Peyer's patch (tissue), 4 donors: ENCODE results near the gene KDR. TPM values are rescaled to one million over a fixed set of nuclear protein-coding genes. Genes with fewer than 3 reads are reported as not detected.
A peak's percentile ranks its signal among the peaks of the same experiment; 100 is the strongest.

Experiments used
- DNase-seq, 3 donors: peaks; one replicate each; pipeline ENCODE4 v3.0.0-alpha.2; 2017 to 2019
- H3K27ac ChIP-seq, 4 donors: fragments of 200-600 bp; sonication (generic); one replicate each; pipeline ENCODE4 v1.5.1; 2016 to 2019
- H3K27me3 ChIP-seq, 2 donors: fragments of 200-600 bp; sonication (generic); one replicate each; pipeline ENCODE4 v1.5.1; 2019
- H3K36me3 ChIP-seq, 3 donors: fragments of 200-600 bp; sonication (generic); one replicate each; pipeline ENCODE4 v1.5.1; 2016 to 2019
- H3K4me1 ChIP-seq, 4 donors: fragments of 200-600 bp; sonication (generic); one replicate each; pipeline ENCODE4 v1.5.1; 2016 to 2019
- H3K4me3 ChIP-seq, 4 donors: fragments of 200-600 bp; sonication (generic); 1 replicate in 3 of 4; 2 replicates in 1 of 4; pipeline ENCODE4 v1.5.1; 2016 to 2019; ENCODE audit warnings: mild to moderate bottlenecking in 1 of 4
- H3K9me3 ChIP-seq, 4 donors: fragments of 200-600 bp; sonication (generic); one replicate each; pipeline ENCODE4 v1.5.1; 2016 to 2019; ENCODE audit warnings: mild to moderate bottlenecking in 1 of 4
- POLR2A ChIP-seq, 2 donors: fragments of 450-650 bp; IDR thresholded peaks; one replicate each; pipeline ENCODE4 v1.5.1; 2017; ENCODE audit warnings: antibody characterized with exemption in 2 of 2, mild to moderate bottlenecking in 2 of 2, moderate library complexity in 2 of 2
- total RNA-seq, 4 donors: library from RNA; depleted of rRNA; stranded (reverse); fragments of >200 nt; gene quantifications; one replicate each; pipeline ENCODE4 v1.1.0, GENCODE V29; 2016
- TF ChIP-seq, protein P1 (sequence below), 6 experiments: fragments of 450-650 bp in 4 of 6; fragments of 200-600 bp in 2 of 6; sonication (generic) in 1 of 6; IDR thresholded peaks; one replicate each; pipeline ENCODE4 v1.5.1; 2017 to 2019; ENCODE audit warnings: antibody characterized with exemption in 6 of 6, mild to moderate bottlenecking in 3 of 6, moderate library complexity in 1 of 6

Gene KDR
- total RNA-seq, 4 donors from 2014 or later, result 5.2 to 24.8 (median 6.2) TPM

DNA sequence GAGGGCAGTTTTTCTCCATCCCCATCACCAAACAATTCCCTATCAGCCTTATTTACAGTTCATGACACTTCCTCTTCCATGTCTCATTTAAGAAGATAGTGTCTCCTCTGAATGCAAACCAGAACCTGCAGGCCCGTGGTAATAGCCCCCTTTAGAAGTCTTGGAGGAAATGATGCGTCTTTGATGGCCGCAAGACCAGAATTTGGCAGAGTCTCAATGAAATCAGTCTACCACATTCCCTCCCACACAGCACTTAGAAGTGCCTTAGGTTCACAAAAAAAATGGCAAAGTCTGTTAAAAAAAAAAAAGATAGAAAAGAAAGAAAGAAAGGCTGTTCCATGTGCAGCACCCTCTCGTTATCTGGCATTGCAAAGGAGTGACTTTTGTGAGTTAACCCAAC, 2.1 kb upstream of the KDR start:
- H3K4me3 ChIP-seq, result no peak overlapping the region
- H3K27ac ChIP-seq, result no peak overlapping the region
- no peaks in the 10 kb centered on the region for H3K36me3 ChIP-seq
- H3K9me3 ChIP-seq, result no peaks in the 10 kb centered on the region
- TF ChIP-seq POLR2A (IDR thresholded peaks at IDR 0.05), result no peak
- TF ChIP-seq, protein P1, sequence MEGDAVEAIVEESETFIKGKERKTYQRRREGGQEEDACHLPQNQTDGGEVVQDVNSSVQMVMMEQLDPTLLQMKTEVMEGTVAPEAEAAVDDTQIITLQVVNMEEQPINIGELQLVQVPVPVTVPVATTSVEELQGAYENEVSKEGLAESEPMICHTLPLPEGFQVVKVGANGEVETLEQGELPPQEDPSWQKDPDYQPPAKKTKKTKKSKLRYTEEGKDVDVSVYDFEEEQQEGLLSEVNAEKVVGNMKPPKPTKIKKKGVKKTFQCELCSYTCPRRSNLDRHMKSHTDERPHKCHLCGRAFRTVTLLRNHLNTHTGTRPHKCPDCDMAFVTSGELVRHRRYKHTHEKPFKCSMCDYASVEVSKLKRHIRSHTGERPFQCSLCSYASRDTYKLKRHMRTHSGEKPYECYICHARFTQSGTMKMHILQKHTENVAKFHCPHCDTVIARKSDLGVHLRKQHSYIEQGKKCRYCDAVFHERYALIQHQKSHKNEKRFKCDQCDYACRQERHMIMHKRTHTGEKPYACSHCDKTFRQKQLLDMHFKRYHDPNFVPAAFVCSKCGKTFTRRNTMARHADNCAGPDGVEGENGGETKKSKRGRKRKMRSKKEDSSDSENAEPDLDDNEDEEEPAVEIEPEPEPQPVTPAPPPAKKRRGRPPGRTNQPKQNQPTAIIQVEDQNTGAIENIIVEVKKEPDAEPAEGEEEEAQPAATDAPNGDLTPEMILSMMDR (IDR thresholded peaks at IDR 0.05), result no peak
- DNase-seq, result no peak
- H3K27me3 ChIP-seq, result no peaks in the 10 kb centered on the region
- no peaks in the 10 kb centered on the region for H3K4me1 ChIP-seq

DNA sequence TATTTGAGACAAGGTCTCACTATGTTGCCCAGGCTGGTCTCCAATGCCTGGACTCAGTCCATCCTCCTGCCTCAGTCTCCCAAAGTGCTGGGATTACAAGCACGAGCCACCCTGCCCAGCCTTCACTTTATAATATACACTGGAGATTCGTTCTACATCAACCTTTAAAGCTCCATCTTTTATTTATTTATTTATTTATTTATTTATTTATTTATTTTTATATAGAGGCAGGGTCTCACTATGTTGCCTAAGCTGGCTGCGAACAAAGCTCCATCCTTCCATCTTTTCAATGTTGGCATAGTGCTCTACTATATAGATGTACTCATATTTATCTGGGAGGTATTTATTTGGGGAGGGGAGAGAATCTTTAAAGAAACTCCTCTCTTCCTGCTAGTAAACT, 1.7 kb upstream of the KDR start:
- TF ChIP-seq POLR2A (IDR thresholded peaks at IDR 0.05), result no peak
- TF ChIP-seq, protein P1 (IDR thresholded peaks at IDR 0.05), result no peak
- no peaks in the 10 kb centered on the region for H3K4me1 ChIP-seq
- H3K9me3 ChIP-seq, result no peaks in the 10 kb centered on the region
- no peak for DNase-seq
- no peak overlapping the region for H3K4me3 ChIP-seq
- no peak overlapping the region for H3K27ac ChIP-seq
- H3K27me3 ChIP-seq, result no peaks in the 10 kb centered on the region
- no peaks in the 10 kb centered on the region for H3K36me3 ChIP-seq

DNA sequence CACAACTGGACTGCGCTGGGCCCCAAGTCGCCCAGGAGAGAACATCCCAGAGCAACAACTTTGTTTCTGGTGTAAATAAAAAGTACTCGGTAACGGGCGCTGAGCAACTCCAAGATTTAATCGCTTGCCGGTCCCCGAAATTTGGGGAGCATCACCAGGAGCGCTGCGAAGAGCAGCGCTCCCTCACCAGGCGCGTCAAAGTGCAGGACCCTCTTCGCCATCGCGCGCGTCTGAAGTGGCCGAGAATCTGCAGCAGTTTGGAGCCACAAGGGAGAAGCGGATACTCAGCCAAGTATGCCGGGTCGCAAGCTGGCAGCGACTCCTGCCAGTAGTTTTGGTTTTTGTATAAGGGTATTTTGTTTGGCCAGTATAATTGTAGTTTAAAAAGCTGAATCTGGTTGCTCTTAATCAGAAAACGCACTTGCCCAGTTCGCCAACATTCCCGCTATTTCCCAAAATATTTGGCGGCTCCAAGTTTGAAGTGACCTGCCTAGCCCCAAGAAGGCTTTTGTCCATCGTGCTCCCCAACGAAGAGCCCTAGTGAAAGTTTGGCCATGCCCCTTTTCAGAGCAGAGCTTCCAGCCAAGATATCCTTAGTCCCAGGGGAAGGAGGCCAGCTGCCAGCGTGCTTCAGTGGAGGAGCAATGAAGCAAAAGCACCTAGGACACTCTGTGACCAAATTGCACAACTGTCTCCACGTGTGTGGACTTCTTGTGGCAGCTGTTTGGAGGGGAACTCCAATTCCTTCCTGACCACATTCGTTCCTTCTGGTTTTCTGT, 557 bp upstream of the KDR start:
- no peaks in the 10 kb centered on the region for H3K27me3 ChIP-seq
- no peak for DNase-seq
- H3K9me3 ChIP-seq, result no peaks in the 10 kb centered on the region
- H3K36me3 ChIP-seq, result no peaks in the 10 kb centered on the region
- TF ChIP-seq, protein P1 (IDR thresholded peaks at IDR 0.05), result no peak
- no peak for TF ChIP-seq POLR2A (IDR thresholded peaks at IDR 0.05)
- H3K27ac ChIP-seq, result peak overlapping the region in 1 of 4 donors; percentile 8
- H3K4me1 ChIP-seq, result no peaks in the 10 kb centered on the region
- peak overlapping the region in 3 of 4 donors; percentile 14 to 46 (median 36) for H3K4me3 ChIP-seq

DNA sequence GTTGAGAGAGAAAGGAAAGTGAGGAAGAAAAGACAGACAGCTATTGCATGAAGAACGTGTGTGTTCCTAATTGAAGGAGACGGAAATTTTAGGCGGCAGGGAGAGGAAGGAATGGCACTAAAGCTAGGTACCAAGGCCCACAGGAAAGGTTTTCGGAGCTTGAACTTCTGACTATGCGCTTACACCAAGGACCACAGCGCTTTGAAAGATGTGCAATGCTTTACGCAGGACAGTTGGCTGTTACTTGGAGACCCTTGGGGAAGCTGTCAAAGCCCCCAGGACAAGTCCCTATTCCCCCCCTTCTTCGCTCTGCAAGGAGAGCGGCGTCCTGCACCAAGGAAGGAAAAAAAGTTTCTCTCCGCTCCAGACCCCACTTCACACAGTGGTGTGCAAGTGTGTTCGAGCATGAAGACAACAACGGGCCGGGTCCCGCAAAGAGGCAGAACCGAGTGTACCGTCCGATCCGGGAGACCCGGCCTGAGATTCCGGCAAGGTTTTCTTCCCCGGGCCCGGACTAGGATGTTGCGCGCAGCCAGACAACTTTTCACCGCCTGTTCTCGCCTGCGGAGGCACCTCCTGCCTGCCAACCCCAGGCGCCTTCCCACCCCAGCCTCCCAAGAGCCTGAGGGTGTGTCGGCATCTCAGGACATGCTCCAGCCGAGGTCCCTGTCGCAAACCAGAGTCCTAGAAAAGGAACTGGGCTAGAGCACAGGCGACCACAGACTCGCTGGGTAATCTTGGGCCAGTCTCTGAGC, 896 bp downstream of the KDR start:
- peak overlapping the region in 3 of 4 donors; percentile 14 to 46 (median 36) for H3K4me3 ChIP-seq
- H3K27ac ChIP-seq, result peak overlapping the region in 2 of 4 donors; percentile 19 to 26

DNA sequence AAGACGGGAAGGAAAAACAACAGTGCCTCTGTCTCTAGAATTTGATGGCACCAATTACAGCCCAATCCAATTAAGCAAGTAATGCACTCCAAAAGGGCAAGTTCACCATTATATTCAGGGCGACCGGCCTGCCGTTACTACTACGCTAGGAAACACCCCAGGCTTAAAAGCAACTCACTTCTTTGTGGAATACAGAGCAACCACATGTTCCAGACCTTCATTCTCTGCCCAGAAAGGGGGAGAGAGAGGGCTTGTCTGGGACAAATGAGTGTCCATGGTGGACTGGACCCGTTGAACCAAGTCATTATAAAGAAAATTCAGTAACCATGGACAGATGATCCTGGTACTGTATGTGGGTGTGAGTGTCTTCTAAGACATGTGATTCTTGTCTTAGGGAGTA, 1.6 kb downstream of the KDR start:
- DNase-seq, result no peak
- peak overlapping the region in 2 of 4 donors; percentile 36 to 46 for H3K4me3 ChIP-seq
- H3K4me1 ChIP-seq, result no peaks in the 10 kb centered on the region
- H3K36me3 ChIP-seq, result no peaks in the 10 kb centered on the region
- TF ChIP-seq, protein P1 (IDR thresholded peaks at IDR 0.05), result no peak
- TF ChIP-seq POLR2A (IDR thresholded peaks at IDR 0.05), result no peak
- H3K27ac ChIP-seq, result no peak overlapping the region
- no peaks in the 10 kb centered on the region for H3K9me3 ChIP-seq
- no peaks in the 10 kb centered on the region for H3K27me3 ChIP-seq

More for the DNA sequence above, 896 bp downstream of the KDR start:
- DNase-seq, result peak in 1 of 3 donors; percentile 43
- H3K27me3 ChIP-seq, result no peaks in the 10 kb centered on the region
- no peaks in the 10 kb centered on the region for H3K36me3 ChIP-seq
- no peaks in the 10 kb centered on the region for H3K9me3 ChIP-seq
- TF ChIP-seq, protein P1 (IDR thresholded peaks at IDR 0.05), result no peak
- no peak for TF ChIP-seq POLR2A (IDR thresholded peaks at IDR 0.05)
- no peaks in the 10 kb centered on the region for H3K4me1 ChIP-seq
